H9 (cell line): ENCODE measurements around the gene TAF5L. TPM values are rescaled to one million over a fixed set of nuclear protein-coding genes. Genes with fewer than 3 reads are reported as not detected.

Source experiments
- DNase-seq: peaks from one replicate; pipeline ENCODE4 v3.0.0-alpha.2; 2017
- H2AFZ ChIP-seq: one replicate; pipeline ENCODE4 v1.6.1; 2013; ENCODE audit warnings: mild to moderate bottlenecking, low read length, control low read depth, moderate library complexity
- H2AK5ac ChIP-seq: 2 replicates; pipeline ENCODE4 v1.6.1; 2013; ENCODE audit warnings: low read length, control low read depth, mixed read lengths; ENCODE audit not compliant: insufficient read length
- H2BK120ac ChIP-seq: one replicate; pipeline ENCODE4 v1.6.1; 2013; ENCODE audit warnings: low read depth, mild to moderate bottlenecking, low read length, control low read depth, inconsistent platforms; ENCODE audit not compliant: poor library complexity, severe bottlenecking
- H2BK12ac ChIP-seq: 2 replicates; pipeline ENCODE4 v1.6.1; 2013; ENCODE audit warnings: low read length, control low read depth, mixed read lengths, low read depth; ENCODE audit not compliant: insufficient read length
- H2BK15ac ChIP-seq: 2 replicates; pipeline ENCODE4 v1.6.1; 2013; ENCODE audit warnings: low read depth, low read length, control low read depth
- H2BK20ac ChIP-seq: one replicate; pipeline ENCODE4 v1.6.1; 2013; ENCODE audit warnings: low read depth, mild to moderate bottlenecking, low read length, control low read depth, inconsistent platforms; ENCODE audit not compliant: poor library complexity, severe bottlenecking
- H2BK5ac ChIP-seq: 2 replicates; pipeline ENCODE4 v1.6.1; 2013; ENCODE audit warnings: low read length, control low read depth, mixed read lengths; ENCODE audit not compliant: insufficient read length
- H3K14ac ChIP-seq: 2 replicates; pipeline ENCODE4 v1.6.1; 2013; ENCODE audit warnings: low read length, control low read depth; ENCODE audit not compliant: insufficient read depth
- H3K18ac ChIP-seq: 2 replicates; pipeline ENCODE4 v1.6.1; 2013; ENCODE audit warnings: low read depth, mild to moderate bottlenecking, mixed read lengths, low read length, control low read depth; ENCODE audit not compliant: insufficient read length
- H3K23ac ChIP-seq: 2 replicates; pipeline ENCODE4 v1.6.1; 2013; ENCODE audit warnings: low read length, control low read depth, mixed read lengths, low read depth; ENCODE audit not compliant: insufficient read length
- H3K23me2 ChIP-seq: 2 replicates; pipeline ENCODE4 v1.6.1; 2013; ENCODE audit warnings: low read depth, mild to moderate bottlenecking, mixed read lengths, low read length, control low read depth; ENCODE audit not compliant: insufficient read length, poor library complexity, severe bottlenecking
- H3K27ac ChIP-seq: 2 replicates; pipeline ENCODE4 v1.5.1; 2013; ENCODE audit warnings: low read length, control low read depth, mixed read lengths, low read depth; ENCODE audit not compliant: insufficient read length
- H3K27me3 ChIP-seq: 2 replicates; pipeline ENCODE4 v1.6.1; 2013; ENCODE audit warnings: low read length, control low read depth, inconsistent platforms; ENCODE audit not compliant: insufficient read depth
- H3K4ac ChIP-seq: 2 replicates; pipeline ENCODE4 v1.6.1; 2013; ENCODE audit warnings: low read depth, mild to moderate bottlenecking, control low read depth, inconsistent platforms, low read length, moderate library complexity
- H3K4me1 ChIP-seq: 2 replicates; pipeline ENCODE4 v1.6.1; 2013; ENCODE audit warnings: low read length, control low read depth, inconsistent platforms; ENCODE audit not compliant: insufficient read depth
- H3K4me2 ChIP-seq: 2 replicates; pipeline ENCODE4 v1.6.1; 2013; ENCODE audit warnings: low read length, control low read depth, mixed read lengths; ENCODE audit not compliant: insufficient read length, insufficient read depth
- H3K56ac ChIP-seq: 2 replicates; pipeline ENCODE4 v1.6.1; 2013; ENCODE audit warnings: low read depth, mild to moderate bottlenecking, mixed read lengths, low read length, control low read depth; ENCODE audit not compliant: insufficient read length
- H3K79me1 ChIP-seq: 2 replicates; pipeline ENCODE4 v1.6.1; 2013; ENCODE audit warnings: low read depth, mild to moderate bottlenecking, moderate library complexity, low read length, control low read depth, inconsistent platforms; ENCODE audit not compliant: insufficient read depth, poor library complexity, severe bottlenecking
- H3K79me2 ChIP-seq: 2 replicates; pipeline ENCODE4 v1.6.1; 2013; ENCODE audit warnings: low read length, control low read depth, inconsistent platforms; ENCODE audit not compliant: insufficient read depth
- H3K9ac ChIP-seq: 2 replicates; pipeline ENCODE4 v1.6.1; 2013; ENCODE audit warnings: low read length, control low read depth, mixed read lengths; ENCODE audit not compliant: insufficient read length; ENCODE audit errors: extremely low read depth
- H3K9me3 ChIP-seq: one replicate; pipeline ENCODE4 v1.6.1; 2013; ENCODE audit warnings: low read depth, low read length, inconsistent platforms; ENCODE audit not compliant: control insufficient read depth
- H3T11ph ChIP-seq: one replicate; pipeline ENCODE4 v1.6.1; 2013; ENCODE audit warnings: mild to moderate bottlenecking, low read length, control low read depth, inconsistent platforms
- H4K20me1 ChIP-seq: one replicate; pipeline ENCODE4 v1.6.1; 2013; ENCODE audit not compliant: control insufficient read depth, insufficient read length, insufficient read depth
- H4K5ac ChIP-seq: 2 replicates; pipeline ENCODE4 v1.6.1; 2013; ENCODE audit warnings: low read depth, mild to moderate bottlenecking, mixed read lengths, low read length, control low read depth; ENCODE audit not compliant: insufficient read length
- H4K8ac ChIP-seq: replicated peaks from 2 replicates; pipeline ENCODE4 v1.6.1; 2013; ENCODE audit warnings: low read length, control low read depth, mixed read lengths, low read depth; ENCODE audit not compliant: insufficient read length
- H4K91ac ChIP-seq: 2 replicates; pipeline ENCODE4 v1.6.1; 2013; ENCODE audit warnings: low read depth, mild to moderate bottlenecking, moderate library complexity, mixed read lengths, low read length, control low read depth; ENCODE audit not compliant: insufficient read length
- H3K27ac Mint-ChIP-seq, 3 experiments: 2 replicates in 2 of 3; 3 replicates in 1 of 3; pipeline ENCODE4 v1.8.0; 2020 to 2021; ENCODE audit warnings: mixed read lengths in 3 of 3, mild to moderate bottlenecking in 1 of 3, moderate library complexity in 1 of 3
- H3K27me3 Mint-ChIP-seq: 2 replicates; pipeline ENCODE4 v1.8.0; 2021; ENCODE audit warnings: low read depth, mild to moderate bottlenecking, moderate library complexity, mixed read lengths
- H3K36me3 Mint-ChIP-seq, 3 experiments: 2 replicates in 2 of 3; 3 replicates in 1 of 3; pipeline ENCODE4 v1.8.0; 2020 to 2021; ENCODE audit warnings: low read depth in 3 of 3, mixed read lengths in 3 of 3; ENCODE audit not compliant: insufficient read depth in 1 of 3
- H3K4me1 Mint-ChIP-seq, 2 experiments: 2 replicates each; pipeline ENCODE4 v1.8.0; 2020; ENCODE audit warnings: mixed read lengths in 2 of 2
- H3K4me3 Mint-ChIP-seq, 2 experiments: 2 replicates in 1 of 2; 3 replicates in 1 of 2; pipeline ENCODE4 v1.8.0; 2020 to 2021; ENCODE audit warnings: mild to moderate bottlenecking in 2 of 2, mixed read lengths in 2 of 2, moderate library complexity in 1 of 2
- H3K9me3 Mint-ChIP-seq, 2 experiments: 2 replicates in 1 of 2; 3 replicates in 1 of 2; pipeline ENCODE4 v1.8.0; 2020; ENCODE audit warnings: mild to moderate bottlenecking in 2 of 2, mixed read lengths in 2 of 2, moderate library complexity in 1 of 2
- CTCF ChIP-seq: fragments of 200-600 bp; sonication (generic); conservative IDR thresholded peaks from 3 replicates; pipeline ENCODE4 v1.8.0; 2021; ENCODE audit warnings: antibody characterized with exemption, mild to moderate bottlenecking
- WGBS: extraction: QIAGEN DNeasy Blood & Tissue Kit; methylation state at CpG from one replicate; pipeline ENCODE4 v1.1.7; 2013; ENCODE audit warnings: missing lambda C conversion rate, low lambda C conversion rate, mixed read lengths; ENCODE audit not compliant: insufficient read length; ENCODE audit errors: extremely low coverage; 5-methylcytosine and 5-hydroxymethylcytosine counted together
- total RNA-seq: library from RNA; stranded (reverse); gene quantifications from 2 replicates; pipeline ENCODE4 v1.2.1, GENCODE V29; 2021

TAF5L gene
- total RNA-seq, 1 experiment from 2014 or later, result 30.3 TPM

GRCh38 chr1:229623838-229624237 is 2.1 kb downstream of the TAF5L start:
- H3K56ac ChIP-seq, result no peak overlapping the region
- H3K79me1 ChIP-seq, result no peaks in the 10 kb centered on the region
- H3K36me3 Mint-ChIP-seq, result peaks cover 5 to 14% (median 5%) of the 10 kb centered on the region in 3 experiments; a peak in 6 of 7 replicates
- H3K9me3 Mint-ChIP-seq, result no peaks in the 10 kb centered on the region
- TF ChIP-seq CTCF, result no peak
- H3K9me3 ChIP-seq, result no peaks in the 10 kb centered on the region
- no peak overlapping the region for H3K4me2 ChIP-seq
- peaks cover 30 to 39% of the 10 kb centered on the region in 2 experiments for H3K4me1 Mint-ChIP-seq
- peak overlapping the region; percentile 52 to 89 for H3K4me3 Mint-ChIP-seq
- H3K27ac ChIP-seq, result no peak overlapping the region
- no peak overlapping the region for H2BK120ac ChIP-seq
- no peak overlapping the region for H2AFZ ChIP-seq
- H3T11ph ChIP-seq, result no peak overlapping the region
- no peak overlapping the region for H2BK12ac ChIP-seq
- H3K14ac ChIP-seq, result no peak overlapping the region
- WGBS, result no CpG with 5 or more reads among the region's 1 CpG
- H3K27me3 ChIP-seq, result no peaks in the 10 kb centered on the region
- 0 out of 7 replicates have a peak overlapping the region, but pooled peaks of 1 of the 3 experiments have one; percentile 5 for H3K27ac Mint-ChIP-seq
- peaks cover 10% of the 10 kb centered on the region for H3K23me2 ChIP-seq
- H4K8ac ChIP-seq, result no peak overlapping the region
- no peak overlapping the region for H2AK5ac ChIP-seq
- no peak overlapping the region for H2BK20ac ChIP-seq
- H3K9ac ChIP-seq, result no peak overlapping the region
- H3K23ac ChIP-seq, result no peak overlapping the region
- H3K79me2 ChIP-seq, result peaks cover 29% of the 10 kb centered on the region
- H3K27me3 Mint-ChIP-seq, result no peaks in the 10 kb centered on the region
- no peak for DNase-seq
- H4K91ac ChIP-seq, result no peak overlapping the region
- no peak overlapping the region for H3K4ac ChIP-seq
- H3K4me1 ChIP-seq, result peaks cover 4% of the 10 kb centered on the region; the same call in 1 of the 2 replicates
- H4K5ac ChIP-seq, result no peak overlapping the region
- no peak overlapping the region for H2BK15ac ChIP-seq
- no peak overlapping the region for H3K18ac ChIP-seq
- no peaks in the 10 kb centered on the region for H4K20me1 ChIP-seq
- no peak overlapping the region for H2BK5ac ChIP-seq
